GM18505 (cell line): ENCODE data around the gene WBP2NL.

Source experiments
- ATAC-seq: cut with Tn5 transposase; IDR thresholded peaks from one replicate; pipeline ENCODE4 v1.9.1; 2021; ENCODE audit not compliant: unreplicated experiment
- POLR2A ChIP-seq: IDR thresholded peaks from 4 replicates; pipeline ENCODE4 v1.6.1; 2011; ENCODE audit warnings: borderline replicate concordance; ENCODE audit not compliant: insufficient read depth, insufficient read length; ENCODE audit errors: extremely low read depth

The WBP2NL gene

DNA sequence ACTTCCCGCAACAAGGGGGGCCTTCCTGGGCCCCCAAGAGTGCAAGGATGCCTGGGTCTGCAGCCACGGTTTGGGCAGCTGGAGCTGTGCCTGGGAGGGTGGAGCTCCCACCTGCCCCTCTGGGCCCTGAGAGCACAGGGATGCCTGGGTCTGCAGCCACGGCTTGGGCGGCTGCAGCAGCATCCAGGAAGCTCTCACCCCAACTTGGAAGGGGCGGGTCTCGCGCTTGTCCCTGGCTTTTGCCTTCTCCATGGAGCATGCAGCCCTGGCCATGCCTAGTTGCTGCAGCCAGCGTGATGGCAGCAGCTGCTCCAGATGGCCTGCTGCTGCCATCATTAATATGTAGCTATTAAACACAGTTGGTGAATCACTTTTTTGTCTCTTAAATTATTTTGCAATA lies 36.7 kb downstream of the WBP2NL start:
- no peak for ATAC-seq
- TF ChIP-seq POLR2A = no peak

DNA sequence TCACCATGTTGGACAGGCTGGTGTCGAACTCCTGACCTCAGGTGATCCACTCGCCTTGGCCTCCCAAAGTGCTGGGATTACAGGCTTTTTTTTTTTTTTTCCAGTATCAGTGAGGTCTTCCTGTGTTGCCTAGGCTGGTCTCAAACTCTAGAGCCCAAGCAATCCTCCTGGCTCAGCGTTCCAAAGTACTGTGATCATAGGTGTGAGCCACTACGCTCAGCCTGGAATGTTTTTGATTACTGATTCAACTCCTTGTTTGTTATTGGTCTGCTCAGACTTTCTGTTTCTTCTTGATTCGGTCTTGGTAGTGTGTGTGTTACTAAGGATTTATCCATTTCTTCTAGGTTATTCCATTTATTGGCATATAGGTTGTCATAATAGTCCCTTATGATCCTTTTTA lies 40.7 kb downstream of the WBP2NL start:
- no peak for ATAC-seq
- no peak for TF ChIP-seq POLR2A

DNA sequence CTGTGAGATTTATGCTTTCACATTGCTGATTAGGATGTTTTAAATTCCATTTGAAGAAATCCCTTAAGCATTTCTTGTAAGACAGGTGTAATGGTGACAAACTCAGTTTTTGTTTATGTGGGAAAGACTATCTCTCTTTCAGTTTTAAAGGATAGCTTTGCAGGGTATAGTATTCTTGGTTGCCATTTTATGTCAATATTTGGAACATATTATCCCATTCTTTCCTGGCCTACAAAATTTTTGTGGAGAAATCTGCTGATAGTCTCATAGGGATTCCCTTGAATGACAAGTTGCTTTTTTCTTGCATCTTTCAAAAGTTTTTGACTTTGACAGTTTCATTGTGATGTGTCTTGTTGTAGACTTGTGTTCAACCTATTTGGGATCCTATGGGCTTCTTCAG lies 43.2 kb downstream of the WBP2NL start:
- no peak for TF ChIP-seq POLR2A
- no peak for ATAC-seq

GRCh38 chr22:42050641-42051180 lies 52.1 kb downstream of the WBP2NL start:
- TF ChIP-seq POLR2A = no peak

GRCh38 chr22:42052765-42053164 lies 54.2 kb downstream of the WBP2NL start:
- no peak for TF ChIP-seq POLR2A
- ATAC-seq = no peak

More at GRCh38 chr22:42050641-42051180, 52.1 kb downstream of the WBP2NL start:
- ATAC-seq = no peak

- TF ChIP-seq POLR2A = no peak
- no peak for ATAC-seq
These were observed 58.3 kb downstream of the WBP2NL start for GRCh38 chr22:42056757-42057511.

DNA sequence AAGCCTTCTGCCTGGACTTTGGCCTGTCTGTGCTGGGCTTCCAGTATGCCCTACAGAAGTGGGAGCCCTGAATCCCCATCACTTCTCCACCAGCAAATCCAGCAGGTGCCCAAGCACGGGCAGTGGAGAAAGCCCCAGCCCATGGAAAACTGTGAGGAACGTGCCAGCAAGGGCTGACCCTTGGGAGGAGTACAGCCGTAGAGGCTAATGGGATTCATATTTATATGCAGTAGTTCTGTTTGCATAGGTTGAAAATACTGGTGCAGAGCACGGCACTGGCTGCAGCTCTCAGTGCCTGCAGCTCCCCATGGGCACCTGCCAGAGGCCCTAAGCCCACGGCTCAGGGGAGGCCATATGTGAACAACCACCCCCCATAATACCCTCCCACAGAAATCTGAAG lies 61.9 kb downstream of the WBP2NL start:
- ATAC-seq = no peak
- no peak for TF ChIP-seq POLR2A

DNA sequence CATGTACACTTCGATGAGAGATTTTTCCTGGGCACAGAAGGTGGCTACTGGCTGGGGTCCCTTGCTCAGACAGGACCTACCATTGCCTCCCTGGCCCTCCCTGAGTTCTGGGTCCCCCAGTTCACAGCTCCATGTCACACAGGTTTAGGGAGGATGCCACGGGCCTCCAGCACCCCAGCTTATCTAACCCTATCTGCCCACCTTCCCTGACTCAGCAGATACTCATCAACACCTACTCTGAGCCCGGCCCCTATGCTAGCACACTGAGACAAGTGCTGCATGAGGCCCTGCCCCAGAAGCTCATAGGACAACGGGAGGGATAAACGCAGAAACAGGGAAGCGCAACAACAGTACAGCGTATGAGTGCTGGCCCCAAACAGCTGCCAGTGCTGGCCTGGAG lies 62.5 kb downstream of the WBP2NL start:
- no peak for TF ChIP-seq POLR2A
- ATAC-seq = no peak

- ATAC-seq = no peak
- no peak for TF ChIP-seq POLR2A
These were observed 64.0 kb downstream of the WBP2NL start for GRCh38 chr22:42062506-42063170.

DNA sequence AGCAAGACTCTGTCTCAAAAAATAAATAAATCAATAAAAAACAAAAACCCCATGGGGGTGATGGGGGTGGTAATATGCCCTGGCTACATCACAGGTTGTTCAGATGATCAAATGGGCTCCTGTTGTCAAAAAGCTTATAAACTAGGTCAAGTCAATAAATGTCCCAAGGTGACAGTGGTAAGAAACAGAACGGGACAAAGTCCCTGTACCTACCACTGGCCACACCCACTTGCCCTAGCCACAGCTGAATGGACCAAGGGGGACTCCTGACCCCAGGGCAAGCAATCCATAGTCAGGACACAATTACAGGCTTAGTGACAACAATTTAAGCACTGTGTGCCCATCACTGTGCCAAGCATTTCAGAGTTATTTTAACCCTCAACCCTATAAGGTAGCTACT lies 66.0 kb downstream of the WBP2NL start:
- no peak for TF ChIP-seq POLR2A
- ATAC-seq = no peak

GRCh38 chr22:42065438-42066125 lies 67.0 kb downstream of the WBP2NL start:
- ATAC-seq = no peak
- TF ChIP-seq POLR2A = no peak

DNA sequence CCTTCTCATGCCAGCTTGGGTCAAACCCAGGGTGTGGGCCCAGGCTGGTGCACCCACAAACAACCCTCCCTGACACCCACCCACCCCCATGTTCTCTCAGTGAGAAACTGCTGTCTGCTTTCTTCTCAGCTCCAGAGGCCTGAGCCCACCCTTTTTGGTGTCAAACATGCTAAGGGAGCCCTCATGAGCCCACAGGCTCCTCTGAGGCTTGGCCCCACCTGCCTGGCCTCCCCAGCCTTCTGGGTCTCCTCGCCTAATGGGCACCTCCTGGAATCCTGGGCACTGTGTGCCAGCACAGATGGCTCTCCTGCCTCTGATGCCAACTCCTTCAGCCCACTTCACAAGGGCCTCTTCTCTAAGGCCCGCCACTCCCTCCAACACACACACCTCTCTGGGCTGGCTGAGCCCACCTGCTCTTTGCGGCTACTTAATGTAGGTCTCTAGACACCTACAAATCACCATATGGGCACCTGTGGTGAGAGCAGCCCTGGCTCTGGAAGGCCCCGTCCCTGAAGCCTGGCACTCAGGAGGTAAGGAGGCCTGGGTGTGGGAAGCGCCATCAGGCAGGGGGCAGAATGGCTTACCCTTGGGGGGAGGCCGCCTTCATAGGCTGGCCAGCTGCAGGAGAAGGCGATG lies 67.7 kb downstream of the WBP2NL start:
- ATAC-seq = no peak

GRCh38 chr22:42066937-42067336 lies 68.3 kb downstream of the WBP2NL start:
- ATAC-seq = no peak

More for the DNA sequence above, 67.7 kb downstream of the WBP2NL start:
- no peak for TF ChIP-seq POLR2A

More at GRCh38 chr22:42066937-42067336, 68.3 kb downstream of the WBP2NL start:
- TF ChIP-seq POLR2A = no peak
